HepG2 (cell line): Measurements from ENCODE around the gene MAN1C1. TPM values are rescaled to one million over a fixed set of nuclear protein-coding genes. Genes with fewer than 3 reads are reported as not detected.

Source experiments
- ATAC-seq: fragments of 200-7000 bp; cut with Tn5 transposase; 3 replicates; pipeline ENCODE4 v1.9.1; 2020; ENCODE audit warnings: mild to moderate bottlenecking, moderate library complexity
- BruUV-seq: library from RNA; stranded (reverse); fragments of 400-500 nt; replicated peaks from 2 replicates; lab custom pipeline; 2021; lab: Mats Ljungman, UMichigan
- CTCF ChIA-PET: fragments of 300-600 bp; formaldehyde crosslinking; extraction: SDS; loops from one replicate; lab custom pipeline; 2021; ENCODE audit warnings: low total read pairs, inconsistent platforms, low intra/inter-chr PET ratio; lab: Yijun Ruan, JAX
- POLR2A ChIA-PET: fragments of 350-600 bp; sonication (Branson Sonifier 250); formaldehyde crosslinking; loops from one replicate; lab custom pipeline; 2020; ENCODE audit warnings: antibody characterized with exemption, inconsistent platforms; lab: Yijun Ruan, JAX
- DNase-seq: peaks from one replicate; pipeline ENCODE4 v3.0.0-alpha.2; 2015; ENCODE audit warnings: low spot score
- FAIRE-seq: peaks from 3 replicates; lab custom pipeline; 2011; peaks lifted over from hg19 to GRCh38; lab: Jason Lieb, UNC
- H2AFZ ChIP-seq: one replicate; pipeline ENCODE4 v1.6.1; 2011; ENCODE audit warnings: low read length, inconsistent platforms
- H3K27ac ChIP-seq: fragments of 300-600 bp; 3 replicates; pipeline ENCODE4 v1.8.0; 2011; ENCODE audit warnings: mixed run types, mild to moderate bottlenecking, mixed read lengths, low read length, inconsistent platforms; ENCODE audit not compliant: insufficient read depth; ENCODE audit errors: extremely low read length
- H3K27me3 ChIP-seq, 2 experiments: fragments of 200-600 bp in 1 of 2; 2 replicates in 1 of 2; 3 replicates in 1 of 2; pipeline versions ENCODE4 v1.6.0 to v1.8.0; 2011; ENCODE audit warnings: low read length in 2 of 2, mild to moderate bottlenecking in 2 of 2, moderate library complexity in 2 of 2, inconsistent platforms in 1 of 2; ENCODE audit not compliant: insufficient read depth in 2 of 2, control insufficient read depth in 1 of 2
- H3K36me3 ChIP-seq, 2 experiments: fragments of 200-600 bp in 1 of 2; replicated peaks in 1 of 2; 2 replicates in 1 of 2; 3 replicates in 1 of 2; pipeline versions ENCODE4 v1.5.1 to v1.8.0; 2011; ENCODE audit warnings: low read length in 2 of 2, inconsistent platforms in 1 of 2; ENCODE audit not compliant: insufficient read depth in 2 of 2, control insufficient read depth in 1 of 2
- H3K4me1 ChIP-seq: 2 replicates; pipeline ENCODE4 v1.5.1; 2012; ENCODE audit warnings: low read length, inconsistent platforms; ENCODE audit not compliant: insufficient read depth
- H3K4me2 ChIP-seq: 2 replicates; pipeline ENCODE4 v1.6.0; 2011; ENCODE audit warnings: low read depth, low read length, inconsistent platforms
- H3K4me3 ChIP-seq, 3 experiments: fragments of 200-600 bp in 1 of 3; sonication (generic), shearing (Covaris generic) in 1 of 3; replicated peaks in 1 of 3; 2 replicates each; pipeline ENCODE4 v1.5.1; 2011 to 2016; ENCODE audit warnings: low read length in 3 of 3, inconsistent platforms in 2 of 3, low read depth in 2 of 3, mild to moderate bottlenecking in 2 of 3, control low read depth in 1 of 3, mixed read lengths in 1 of 3; ENCODE audit not compliant: insufficient read depth in 1 of 3
- H3K79me2 ChIP-seq: one replicate; pipeline ENCODE4 v1.6.1; 2011; ENCODE audit warnings: low read length, inconsistent platforms; ENCODE audit not compliant: insufficient read depth
- H3K9ac ChIP-seq: 2 replicates; pipeline ENCODE4 v1.6.0; 2011; ENCODE audit warnings: mild to moderate bottlenecking, low read depth, low read length, inconsistent platforms; ENCODE audit not compliant: insufficient read depth
- H3K9me3 ChIP-seq: 2 replicates; pipeline ENCODE4 v1.5.1; 2012; ENCODE audit warnings: mild to moderate bottlenecking, low read length
- H4K20me1 ChIP-seq: 2 replicates; pipeline ENCODE4 v1.6.0; 2011; ENCODE audit warnings: inconsistent platforms, mild to moderate bottlenecking, low read length, moderate library complexity; ENCODE audit not compliant: insufficient read depth
- ATF3 ChIP-seq: sonication (generic); formaldehyde crosslinking; IDR thresholded peaks from 2 replicates; pipeline ENCODE4 v1.4.0; 2020; ENCODE audit warnings: missing genetic modification reagents
- FUBP1 ChIP-seq: sonication (generic); formaldehyde crosslinking; IDR thresholded peaks from 2 replicates; pipeline ENCODE4 v1.5.1; 2020; ENCODE audit warnings: missing genetic modification reagents, mild to moderate bottlenecking, borderline replicate concordance
- PRDM10 ChIP-seq: sonication (generic); formaldehyde crosslinking; IDR thresholded peaks from 2 replicates; pipeline ENCODE4 v1.4.0; 2020; ENCODE audit warnings: low read depth, missing genetic modification reagents
- TERF1 ChIP-seq: sonication (generic); formaldehyde crosslinking; IDR thresholded peaks from 2 replicates; pipeline ENCODE4 v1.8.0; 2022; ENCODE audit warnings: mild to moderate bottlenecking, missing genetic modification reagents, moderate library complexity
- THAP8 ChIP-seq: sonication (generic); formaldehyde crosslinking; IDR thresholded peaks from 2 replicates; pipeline ENCODE4 v1.5.1; 2020; ENCODE audit warnings: missing genetic modification reagents, mild to moderate bottlenecking, borderline replicate concordance
- ZBTB2 ChIP-seq: sonication (generic); formaldehyde crosslinking; IDR thresholded peaks from 2 replicates; pipeline ENCODE4 v1.8.0; 2022; ENCODE audit warnings: low read depth, missing genetic modification reagents
- ZBTB33 ChIP-seq: sonication (generic); formaldehyde crosslinking; IDR thresholded peaks from 2 replicates; pipeline ENCODE4 v1.4.0; 2020; ENCODE audit warnings: missing genetic modification reagents
- ZBTB7B ChIP-seq: sonication (generic); formaldehyde crosslinking; IDR thresholded peaks from 2 replicates; pipeline ENCODE4 v1.4.0; 2020; ENCODE audit warnings: missing genetic modification reagents
- ZNF589 ChIP-seq: sonication (generic); formaldehyde crosslinking; conservative IDR thresholded peaks from 2 replicates; pipeline ENCODE4 v1.8.0; 2022; ENCODE audit warnings: mild to moderate bottlenecking, moderate library complexity, missing genetic modification reagents
- ZNF841 ChIP-seq: sonication (generic); formaldehyde crosslinking; IDR thresholded peaks from 2 replicates; pipeline ENCODE4 v1.8.1; 2023; ENCODE audit warnings: missing genetic modification reagents, borderline replicate concordance
- WGBS: methylation state at CpG from one replicate; pipeline ENCODE4 v1.1.6; 2017; ENCODE audit warnings: low lambda C conversion rate; 5-methylcytosine and 5-hydroxymethylcytosine counted together
- in situ Hi-C: cut with HindIII; loops from 2 replicates; pipeline ENCODE4 v1.10.0; 2017; ENCODE audit warnings: low pct_unique_long_range_greater_than_20kb; ENCODE audit not compliant: extremely low pct_ligation_motif_present
- intact Hi-C: fragments of 100-400 bp; cut with micrococcal nuclease; formaldehyde crosslinking; loops from one replicate; pipeline ENCODE4 v1.10.0; 2022; ENCODE audit not compliant: unreplicated experiment
- polyA plus RNA-seq, 8 experiments: library from polyadenylated mRNA; depleted of rRNA in 3 of 8; stranded (reverse) in 7 of 8; unstranded in 1 of 8; fragments of >200 nt; fragmentation: Illumina TruSeq in 4 of 8; extraction: Trizol in 4 of 8; gene quantifications; 2 replicates each; pipeline versions ENCODE4 v1.2.1 to v1.2.3, GENCODE V29; 2011 to 2016; ENCODE audit warnings: low read depth in 4 of 8, missing spikeins in 1 of 8, mixed read lengths in 1 of 8; ENCODE audit not compliant: insufficient read depth in 1 of 8
- total RNA-seq, 5 experiments: library from RNA; depleted of rRNA; stranded (reverse); fragments of >200 nt; fragmentation: Illumina TruSeq; extraction: Trizol; gene quantifications; 2 replicates each; pipeline ENCODE4 v1.2.3, GENCODE V29; 2016; ENCODE audit warnings: low read depth in 1 of 5

The MAN1C1 gene
- total and polyA plus RNA-seq, 2 of the 13 experiments (the other 11 are each of a cell fraction or from before 2014, with no cell fraction given): 0.18 to 0.49 TPM

- H3K4me3 ChIP-seq: no peak overlapping the region
- no peaks in the 10 kb centered on the region for H3K27me3 ChIP-seq
- no peaks in the 10 kb centered on the region for H3K36me3 ChIP-seq
- POLR2A ChIA-PET: interaction anchor here (2.5 kb wide), 1 partner anchor 11 kb away, joined by 10 read pairs; the partner anchor contains the start of gene MTFR1L
- no peak overlapping the region for H3K9ac ChIP-seq
- FAIRE-seq: no peak
- no peak for ATAC-seq
- H3K9me3 ChIP-seq: no peaks in the 10 kb centered on the region
- H3K4me2 ChIP-seq: no peak overlapping the region
- H3K4me1 ChIP-seq: no peaks in the 10 kb centered on the region
- no peak for DNase-seq
- H3K27ac ChIP-seq: no peak overlapping the region
- no peaks in the 10 kb centered on the region for H3K79me2 ChIP-seq
- H4K20me1 ChIP-seq: no peaks in the 10 kb centered on the region
- CTCF ChIA-PET: no interaction called here
- in situ Hi-C loops: loop anchor here (25.0 kb wide), 1 partner anchor 196 kb away; the partner anchor contains the start of gene MAN1C1
- intact Hi-C loops: no loop called here
- H2AFZ ChIP-seq: no peak overlapping the region
- no TSS peak for BruUV-seq
- 98% methylated on average over 27 of the region's 34 CpGs for WGBS
- TF ChIP-seq ZNF589 (CRISPR knock-in tag) (no peak), TERF1 (CRISPR knock-in tag) (no peak), ZNF841 (no peak), ZBTB2 (CRISPR knock-in tag) (no peak), ATF3 (no peak), ZBTB33 (CRISPR knock-in tag) (no peak), ZBTB7B (no peak), PRDM10 (CRISPR knock-in tag) (no peak), FUBP1 (CRISPR knock-in tag) (no peak), THAP8 (CRISPR knock-in tag) (no peak)
Measured at GRCh38 chr1:25808481-25809244, 192.1 kb downstream of the MAN1C1 start.
